Adrenal gland (tissue), 5 donors: ENCODE data around the gene ZNF726.

Source experiments
- CTCF ChIP-seq, 6 experiments: fragments of 450-650 bp in 4 of 6; fragments of 200-600 bp in 2 of 6; sonication (generic) in 1 of 6; IDR thresholded peaks; 1 replicate in 5 of 6; 2 replicates in 1 of 6; pipeline versions ENCODE4 v1.5.1 to v1.8.0; 2016 to 2021; ENCODE audit warnings: antibody characterized with exemption in 6 of 6, mild to moderate bottlenecking in 2 of 6, moderate library complexity in 1 of 6
- POLR2A ChIP-seq, 2 donors: fragments of 450-650 bp; IDR thresholded peaks; one replicate each; pipeline ENCODE4 v1.6.1; 2017; ENCODE audit warnings: antibody characterized with exemption in 2 of 2, mild to moderate bottlenecking in 2 of 2, moderate library complexity in 1 of 2
- donor health status: DM: no; HTN: no; CAD: no.

GRCh38 chr19:23868630-23869029 lies 46.1 kb upstream of the ZNF726 start:
- no peak for TF ChIP-seq CTCF (IDR thresholded peaks at IDR 0.05)
- no peak for TF ChIP-seq POLR2A (IDR thresholded peaks at IDR 0.05)
